Measurements from ENCODE around the gene LRRC7. TPM values are rescaled to one million over a fixed set of nuclear protein-coding genes. Genes with fewer than 3 reads are reported as not detected.
"Not testable (repeated sequence)": the region's sequence is repeated elsewhere in the genome, so short reads cannot be mapped to it uniquely, and the experiment has no call there.

The LRRC7 gene
- total RNA-seq, 4 donors from 2014 or later: 11.1 to 21.3 (median 14.1) TPM

GRCh38 chr1:69919922-69920273 lies 352.2 kb downstream of the LRRC7 start:
- no peak for DNase-seq (ENCODE audit: low spot score in 2 of 2)
- TF ChIP-seq CTCF (IDR thresholded peaks at IDR 0.05) (no peak), EP300 (IDR thresholded peaks at IDR 0.05) (no peak), POLR2A (IDR thresholded peaks at IDR 0.05) (no peak)
- no peak overlapping the region for H3K27ac ChIP-seq

GRCh38 chr1:69920426-69920825 lies 352.7 kb downstream of the LRRC7 start:
- H3K27me3 ChIP-seq: no peaks in the 10 kb centered on the region
- DNase-seq (ENCODE audit: low spot score in 2 of 2): no peak
- no peak overlapping the region for H3K4me3 ChIP-seq
- peaks cover 0 to 3% (median 0%) of the 10 kb centered on the region in 4 donors for H3K4me1 ChIP-seq
- 77 to 86% methylated on average over 1 of the region's 1 CpG for WGBS, 2 donors
- peaks cover 0 to 11% (median 0%) of the 10 kb centered on the region in 4 donors for H3K9me3 ChIP-seq
- no peaks in the 10 kb centered on the region for H3K36me3 ChIP-seq
- H3K27ac ChIP-seq: no peak overlapping the region
- TF ChIP-seq CTCF (IDR thresholded peaks at IDR 0.05) (no peak), EP300 (IDR thresholded peaks at IDR 0.05) (no peak), POLR2A (IDR thresholded peaks at IDR 0.05) (no peak)

More at GRCh38 chr1:69919922-69920273, 352.2 kb downstream of the LRRC7 start:
- Histone ChIP-seq H3K9me3 (peaks cover 0 to 11% (median 0%) of the 10 kb centered on the region in 4 donors), H3K36me3 (no peaks in the 10 kb centered on the region), H3K4me3 (no peak overlapping the region), H3K27me3 (no peaks in the 10 kb centered on the region), H3K4me1 (peaks cover 0 to 9% (median 0%) of the 10 kb centered on the region in 4 donors)
- 71 to 79% methylated on average over 6 of the region's 6 CpGs for WGBS, 2 donors

- H3K4me3 ChIP-seq: no peak overlapping the region
- H3K27me3 ChIP-seq: no peaks in the 10 kb centered on the region
- DNase-seq (ENCODE audit: low spot score in 2 of 2): no peak
- no peak overlapping the region for H3K27ac ChIP-seq
- peaks cover 0 to 11% (median 0%) of the 10 kb centered on the region in 4 donors for H3K9me3 ChIP-seq
- TF ChIP-seq CTCF (IDR thresholded peaks at IDR 0.05) (no peak), POLR2A (IDR thresholded peaks at IDR 0.05) (no peak)
- H3K4me1 ChIP-seq: no peaks in the 10 kb centered on the region
- H3K36me3 ChIP-seq: no peaks in the 10 kb centered on the region
Measured at GRCh38 chr1:69921486-69921885, 353.8 kb downstream of the LRRC7 start.

- H3K9me3 ChIP-seq; H3K27ac ChIP-seq; DNase-seq (ENCODE audit: low spot score in 2 of 2); H3K27me3 ChIP-seq; H3K4me1 ChIP-seq; H3K36me3 ChIP-seq; H3K4me3 ChIP-seq: not testable (repeated sequence)
- 90 to 97% methylated on average over 11 to 14 of the region's 14 CpGs for WGBS, 2 donors
Measured at GRCh38 chr1:69928234-69928633, 360.5 kb downstream of the LRRC7 start.

- 70 to 84% methylated on average over 2 of the region's 2 CpGs for WGBS, 2 donors
- no peak overlapping the region for H3K4me3 ChIP-seq
- H3K9me3 ChIP-seq: peaks cover 0 to 4% (median 0%) of the 10 kb centered on the region in 4 donors
- H3K27me3 ChIP-seq: no peaks in the 10 kb centered on the region
- no peaks in the 10 kb centered on the region for H3K4me1 ChIP-seq
- H3K27ac ChIP-seq: no peak overlapping the region
- H3K36me3 ChIP-seq: no peaks in the 10 kb centered on the region
- TF ChIP-seq CTCF (IDR thresholded peaks at IDR 0.05) (no peak), POLR2A (IDR thresholded peaks at IDR 0.05) (no peak), EP300 (IDR thresholded peaks at IDR 0.05) (no peak)
- no peak for DNase-seq (ENCODE audit: low spot score in 2 of 2)
Measured at GRCh38 chr1:69929308-69930057, 361.8 kb downstream of the LRRC7 start.
